ENCODE data around the gene FMO4.
"Not testable (repeated sequence)": the region's sequence is repeated elsewhere in the genome, so short reads cannot be mapped to it uniquely, and the experiment has no call there.

The FMO4 gene

GRCh38 chr1:171335964-171336363 lies 22.0 kb downstream of the FMO4 start:
- no peak for DNase-seq

DNA sequence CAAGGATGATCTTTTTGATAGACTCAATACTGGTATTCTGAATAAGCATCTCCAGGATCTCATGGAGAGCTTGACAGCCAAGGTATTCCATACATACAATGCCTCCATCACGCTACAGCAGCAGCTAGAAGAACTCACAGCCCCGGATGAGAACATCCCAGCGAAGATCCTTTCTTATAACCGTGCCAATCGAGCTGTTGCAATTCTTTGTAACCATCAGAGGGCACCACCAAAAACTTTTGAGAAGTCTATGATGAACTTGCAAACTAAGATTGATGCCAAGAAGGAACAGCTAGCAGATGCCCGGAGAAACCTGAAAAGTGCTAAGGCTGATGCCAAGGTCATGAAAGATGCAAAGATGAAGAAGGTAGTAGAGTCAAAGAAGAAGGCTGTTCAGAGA lies 25.4 kb downstream of the FMO4 start:
- DNase-seq = not testable (repeated sequence)

DNA sequence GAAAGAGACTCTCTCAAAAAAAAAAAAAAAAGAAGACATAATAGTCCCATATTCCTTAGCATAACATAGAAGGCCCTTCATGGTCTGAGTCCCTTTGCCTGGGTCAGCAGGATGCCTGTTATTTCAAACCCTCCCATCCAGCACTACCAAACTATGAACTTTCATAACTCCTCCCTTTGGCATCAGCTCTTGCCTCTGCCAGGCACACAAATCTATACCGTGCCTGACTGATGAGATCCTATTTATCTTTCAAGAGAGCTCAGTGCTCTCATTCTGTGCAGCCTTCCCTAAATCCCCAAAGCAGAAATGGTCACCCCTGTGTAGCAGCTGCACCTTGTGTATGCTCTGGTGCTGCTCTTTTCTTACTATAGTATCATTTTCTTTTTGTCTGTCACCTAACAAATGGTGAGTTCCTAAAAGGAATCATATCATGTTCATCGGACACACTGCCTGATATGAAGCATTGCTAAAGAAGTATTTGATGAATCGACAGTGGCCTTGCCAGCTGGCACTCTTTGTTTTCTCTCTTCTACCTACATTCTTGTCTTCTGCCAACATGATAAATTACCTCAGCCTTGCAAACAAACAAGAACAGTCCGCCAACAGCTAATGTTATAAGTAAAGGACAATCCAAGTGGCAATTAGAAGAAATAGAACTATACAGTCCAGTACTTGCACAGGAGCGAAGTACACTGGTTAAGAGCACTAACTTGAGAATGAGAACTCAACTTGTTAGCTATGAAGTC lies 29.9 kb downstream of the FMO4 start:
- no peak for DNase-seq

- no peak for DNase-seq
Observed at GRCh38 chr1:171344473-171344820, 30.5 kb downstream of the FMO4 start.

DNA sequence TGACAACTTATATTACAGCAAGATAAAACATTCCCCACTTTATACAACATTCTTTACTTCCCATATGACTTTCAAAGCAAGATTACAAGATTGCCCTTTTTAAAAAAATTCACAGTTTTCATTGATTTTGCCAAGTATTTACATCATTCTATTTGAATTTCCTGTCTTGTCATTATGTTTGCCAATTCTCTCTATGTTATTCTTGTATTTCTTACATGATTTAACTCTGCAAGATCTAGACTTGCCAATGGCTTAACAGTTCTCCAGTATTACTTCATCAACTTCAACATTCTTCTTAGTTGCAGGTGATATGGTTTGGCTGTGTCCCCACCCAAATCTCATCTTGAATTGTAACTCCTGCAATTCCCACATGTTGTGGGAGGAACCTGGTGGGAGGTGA lies 31.6 kb downstream of the FMO4 start:
- no peak for DNase-seq

DNA sequence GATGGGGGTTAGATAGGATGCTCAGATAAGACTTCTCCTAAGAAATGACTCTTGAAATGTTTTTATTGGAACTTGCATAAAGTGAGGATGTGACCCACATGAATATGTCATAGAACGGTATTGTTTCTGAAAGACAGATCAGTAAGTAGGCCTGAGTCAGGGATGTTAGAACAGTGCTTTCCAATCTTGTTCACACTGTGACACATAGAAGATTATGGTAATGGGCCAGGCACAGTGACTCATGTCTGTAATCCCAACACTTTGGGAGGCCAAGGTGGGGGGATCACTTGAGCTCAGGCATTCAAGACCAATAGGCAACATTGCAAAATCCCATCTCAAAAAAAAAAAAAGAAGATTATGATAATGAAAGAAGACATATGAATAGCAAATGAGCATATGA lies 32.9 kb downstream of the FMO4 start:
- no peak for DNase-seq

DNA sequence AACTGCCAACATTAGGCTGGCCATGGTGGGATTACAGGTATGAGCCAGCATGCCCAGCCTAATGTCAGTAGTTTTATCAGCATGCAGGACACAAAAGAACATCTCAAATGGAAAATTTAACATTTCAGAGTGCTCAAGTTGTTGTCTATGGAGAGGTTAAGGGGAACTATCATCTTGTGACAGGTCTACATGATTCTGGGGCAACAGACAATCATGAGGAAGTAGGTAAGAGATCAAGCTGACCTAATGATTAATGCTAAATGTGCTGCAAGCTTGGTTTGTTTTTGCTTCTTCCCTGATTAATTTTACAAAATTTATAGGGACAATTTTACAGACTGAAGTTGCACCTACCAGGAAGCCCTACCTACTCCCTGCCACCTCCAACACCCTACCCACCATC lies 36.6 kb downstream of the FMO4 start:
- no peak for DNase-seq

GRCh38 chr1:171351961-171352360 lies 38.0 kb downstream of the FMO4 start:
- no peak for DNase-seq

DNA sequence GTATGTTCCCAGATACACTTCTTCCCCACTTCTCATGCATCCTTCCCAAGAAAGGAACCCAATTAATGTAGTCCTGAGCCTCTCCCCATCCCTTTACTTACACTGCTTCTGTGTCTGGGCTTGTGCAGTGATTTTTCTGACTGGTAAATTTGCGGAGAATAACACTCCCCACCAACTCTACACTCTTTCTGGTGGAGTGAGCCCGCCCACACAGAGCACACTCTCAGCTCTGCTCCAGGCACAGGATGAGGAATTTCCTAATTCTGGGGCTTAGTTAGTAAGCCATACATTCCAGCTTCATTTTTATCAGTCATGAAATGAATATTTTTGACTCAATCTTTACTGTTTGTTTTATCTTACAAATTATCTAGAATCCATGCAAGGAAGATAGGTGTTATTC lies 38.6 kb downstream of the FMO4 start:
- no peak for DNase-seq

DNA sequence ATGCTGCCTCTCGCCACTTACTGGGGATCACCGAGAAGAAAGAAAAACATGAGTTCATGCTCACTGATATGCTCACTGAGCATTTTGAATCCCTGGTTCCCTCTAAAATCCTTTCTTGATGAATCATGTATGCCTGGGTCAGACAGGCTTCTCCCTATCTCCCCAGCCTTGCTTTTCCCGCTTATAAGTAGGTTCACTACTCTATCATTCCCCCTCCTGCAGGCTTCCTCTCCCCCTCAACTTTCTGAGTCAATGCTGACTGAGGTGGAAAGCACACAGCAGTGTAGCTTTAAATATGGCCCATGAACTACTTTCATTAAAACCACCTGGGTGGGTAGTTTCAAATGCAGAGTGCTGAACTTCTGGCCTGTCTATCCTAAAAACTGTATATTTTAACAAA lies 41.7 kb downstream of the FMO4 start:
- no peak for DNase-seq

DNA sequence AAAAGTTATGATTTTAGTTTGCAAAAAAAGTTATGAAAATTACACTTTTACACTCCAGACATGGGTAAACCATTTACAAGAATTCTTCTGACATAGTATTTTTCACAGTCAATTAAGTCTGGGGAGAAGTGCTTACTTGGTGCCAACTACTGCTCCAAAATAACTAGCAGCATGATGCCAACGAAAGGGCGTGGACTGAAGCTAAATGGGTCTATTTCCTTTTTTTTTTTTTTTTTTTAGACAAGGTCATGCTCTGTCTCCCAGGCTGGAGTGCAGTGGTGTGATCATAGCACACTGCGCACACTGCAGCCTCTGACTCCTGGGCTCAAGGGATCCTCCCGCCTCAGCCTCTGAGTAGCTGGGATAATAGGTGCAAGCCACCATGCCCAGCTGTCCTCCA lies 43.2 kb downstream of the FMO4 start:
- no peak for DNase-seq

DNA sequence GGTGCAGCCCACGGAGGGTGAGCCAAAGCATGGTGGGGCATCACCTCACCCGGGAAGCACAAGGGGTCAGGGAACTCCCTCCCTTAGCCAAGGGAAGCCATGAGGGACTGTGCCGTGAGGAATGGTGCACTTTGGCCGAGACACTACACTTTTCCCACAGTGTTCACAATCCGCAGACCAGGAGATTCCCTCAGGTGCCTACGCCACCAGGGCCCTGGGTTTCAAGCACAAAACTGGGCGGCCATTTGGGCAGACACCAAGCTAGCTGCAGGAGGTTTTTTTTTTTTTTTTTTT lies 45.3 kb downstream of the FMO4 start:
- not testable (repeated sequence) for DNase-seq

DNA sequence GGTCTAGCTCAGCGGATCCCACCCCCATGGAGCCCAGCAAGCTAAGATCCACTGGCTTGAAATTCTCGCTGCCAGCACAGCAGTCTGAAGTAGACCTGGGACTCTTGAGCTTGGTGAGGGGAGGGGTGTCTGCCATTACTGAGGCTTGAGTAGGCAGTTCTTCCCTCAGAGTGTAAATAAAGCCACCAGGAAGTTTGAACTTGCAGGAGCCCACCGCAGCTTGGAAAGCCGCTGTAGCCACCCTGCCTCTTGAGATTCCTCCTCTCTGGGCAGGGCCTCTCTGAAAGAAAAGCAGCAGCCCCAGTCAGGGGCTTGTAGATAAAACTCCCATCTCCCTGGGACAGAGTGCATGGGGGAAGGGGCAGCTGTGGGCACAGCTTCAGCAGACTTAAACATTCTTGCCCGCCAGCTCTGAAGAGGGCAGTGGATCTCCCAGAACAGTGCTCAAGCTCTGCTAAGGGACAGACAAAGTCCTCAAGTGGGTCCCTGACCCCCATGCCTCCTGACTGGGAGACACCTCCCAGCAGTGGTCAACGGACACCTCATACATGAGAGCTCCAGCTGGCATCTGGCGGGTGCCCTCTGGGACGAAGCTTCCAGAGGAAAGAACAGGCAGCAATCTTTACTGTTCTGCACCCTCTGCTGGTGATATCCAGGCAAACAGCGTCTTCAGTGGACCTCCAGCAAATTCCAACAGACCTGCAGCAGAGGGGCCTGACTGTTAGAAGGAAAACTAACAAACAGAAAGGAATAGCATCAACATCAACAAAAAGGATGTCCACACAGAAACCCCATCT lies 45.9 kb downstream of the FMO4 start:
- not testable (repeated sequence) for DNase-seq

- DNase-seq = no peak
Observed at GRCh38 chr1:171366085-171366484, 52.1 kb downstream of the FMO4 start.

GRCh38 chr1:171366816-171367215 lies 52.8 kb downstream of the FMO4 start:
- DNase-seq = no peak

- DNase-seq = no peak
Observed at GRCh38 chr1:171367436-171367835, 53.5 kb downstream of the FMO4 start.

GRCh38 chr1:171372418-171373084 lies 58.6 kb downstream of the FMO4 start:
- DNase-seq = no peak

GRCh38 chr1:171373357-171374122 lies 59.6 kb downstream of the FMO4 start:
- not testable (repeated sequence) for DNase-seq

DNA sequence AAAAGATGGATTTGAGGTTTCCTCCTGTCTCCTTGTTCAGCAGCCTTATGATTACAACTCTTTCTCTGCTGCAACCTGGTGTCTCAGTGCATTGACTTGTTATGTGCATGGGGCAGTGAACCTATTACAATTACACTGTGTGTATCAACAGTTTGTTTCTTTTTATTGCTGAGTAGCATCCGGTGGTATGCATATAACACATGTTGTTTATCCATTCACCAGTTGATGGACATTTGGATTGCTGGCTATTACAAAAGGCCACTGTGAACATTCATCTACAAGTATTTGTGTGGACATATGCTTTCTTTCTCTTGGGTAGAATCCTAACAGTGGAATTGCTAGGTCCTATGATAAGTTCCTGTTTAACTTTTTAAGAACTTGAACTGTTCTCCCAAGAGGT lies 65.9 kb downstream of the FMO4 start:
- no peak for DNase-seq

- DNase-seq = no peak
Observed at GRCh38 chr1:171381866-171382210, 67.9 kb downstream of the FMO4 start.

DNA sequence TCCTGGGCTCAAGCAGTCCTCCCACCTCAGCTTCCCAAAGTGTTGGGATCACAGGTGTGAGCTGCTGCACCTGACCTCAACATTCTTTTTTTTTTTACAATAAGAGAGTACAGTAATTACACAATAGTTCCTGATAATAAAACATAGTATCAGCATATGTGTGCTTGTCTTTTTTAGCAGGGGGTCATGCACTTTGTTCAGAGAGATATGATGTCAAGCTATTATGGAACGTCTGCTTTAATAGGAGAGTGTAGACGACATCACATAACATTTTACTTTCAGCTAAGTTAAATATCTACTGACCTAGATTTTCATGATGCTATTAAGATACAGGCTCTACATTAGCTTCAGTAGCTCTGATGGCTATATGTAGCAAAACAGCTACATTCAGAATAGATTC lies 70.5 kb downstream of the FMO4 start:
- no peak for DNase-seq

- DNase-seq = no peak
Observed at GRCh38 chr1:171389171-171389570, 75.2 kb downstream of the FMO4 start.

DNA sequence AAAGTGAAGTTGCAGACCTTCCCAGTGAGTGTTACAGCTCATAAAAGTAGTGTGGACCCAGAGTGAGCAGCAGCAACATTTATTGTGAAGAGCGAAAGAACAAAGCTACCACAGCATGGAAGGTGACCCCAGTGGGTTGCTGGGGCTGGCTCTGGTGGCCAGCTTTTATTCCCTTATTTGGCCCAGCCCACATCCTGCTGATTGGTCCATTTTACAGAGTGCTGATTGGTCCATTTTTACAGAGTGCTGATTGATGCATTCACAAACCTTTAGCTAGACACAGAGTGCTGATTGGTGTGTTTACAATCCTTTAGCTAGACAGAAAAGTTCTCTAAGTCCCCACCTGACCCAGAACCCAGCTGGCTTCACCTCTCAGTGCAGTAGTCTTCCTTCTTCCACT lies 76.8 kb downstream of the FMO4 start:
- DNase-seq = not testable (repeated sequence)

Data from amniotic stem cell (primary cell).